RWPE2 (cell line): ENCODE results near the gene EFNA2.
"Not testable (repeated sequence)": the region's sequence is repeated elsewhere in the genome, so short reads cannot be mapped to it uniquely, and the experiment has no call there.

Source experiments
- ATAC-seq: fragments of 200-7000 bp; cut with Tn5 transposase; 3 replicates; pipeline ENCODE4 v1.9.1; 2021; ENCODE audit warnings: low read depth
- DNase-seq: peaks from one replicate; pipeline ENCODE4 v3.0.0-alpha.2; 2020; ENCODE audit warnings: low spot score
- H3K27ac ChIP-seq: fragments of 450-650 bp; 2 replicates; pipeline ENCODE4 v1.5.1; 2017; ENCODE audit warnings: mild to moderate bottlenecking; ENCODE audit not compliant: poor library complexity, severe bottlenecking
- H3K27me3 ChIP-seq: fragments of 250-450 bp; sonication (Bioruptor Pico); 2 replicates; pipeline ENCODE4 v1.5.1; 2021; ENCODE audit warnings: mild to moderate bottlenecking, moderate library complexity; ENCODE audit not compliant: insufficient read depth, poor library complexity, severe bottlenecking
- H3K36me3 ChIP-seq: fragments of 250-450 bp; sonication (Bioruptor Pico); 2 replicates; pipeline ENCODE4 v1.5.1; 2020; ENCODE audit warnings: low read depth, mild to moderate bottlenecking, moderate library complexity
- H3K4me1 ChIP-seq: fragments of 250-450 bp; sonication (Bioruptor Pico); 2 replicates; pipeline ENCODE4 v1.5.1; 2021; ENCODE audit warnings: mild to moderate bottlenecking, moderate library complexity; ENCODE audit not compliant: insufficient read depth, poor library complexity, severe bottlenecking
- H3K4me3 ChIP-seq: fragments of 250-450 bp; sonication (Bioruptor Pico); 2 replicates; pipeline ENCODE4 v1.5.1; 2021; ENCODE audit warnings: mild to moderate bottlenecking, moderate library complexity; ENCODE audit not compliant: severe bottlenecking
- H3K9me3 ChIP-seq: fragments of 250-450 bp; sonication (Bioruptor Pico); 2 replicates; pipeline ENCODE4 v1.5.1; 2021; ENCODE audit warnings: mild to moderate bottlenecking, moderate library complexity; ENCODE audit not compliant: severe bottlenecking
- TF ChIP-seq, protein P1 (sequence below): fragments of 450-650 bp; IDR thresholded peaks from one replicate; pipeline ENCODE4 v1.5.1; 2017; ENCODE audit warnings: mild to moderate bottlenecking, moderate library complexity; ENCODE audit not compliant: poor library complexity, severe bottlenecking

EFNA2 gene

DNA sequence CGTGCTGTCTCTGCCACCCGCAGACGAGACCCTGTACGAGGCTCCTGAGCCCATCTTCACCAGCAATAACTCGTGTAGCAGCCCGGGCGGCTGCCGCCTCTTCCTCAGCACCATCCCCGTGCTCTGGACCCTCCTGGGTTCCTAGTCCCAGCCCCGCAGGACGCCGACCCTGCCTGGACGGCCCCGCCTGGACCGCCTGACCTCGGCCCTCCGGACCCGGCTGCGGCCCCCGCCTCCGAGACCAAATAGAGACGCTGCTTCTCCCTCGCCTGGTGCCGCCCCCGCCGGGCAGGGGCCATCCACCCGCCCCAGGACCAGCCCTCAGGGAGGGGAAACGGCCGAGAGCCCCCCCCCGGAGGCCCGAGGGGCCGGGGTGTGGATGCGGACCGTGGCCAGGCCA, 14.1 kb downstream of the EFNA2 start:
- Histone ChIP-seq H3K9me3 (no peaks in the 10 kb centered on the region), H3K4me3 (no peak overlapping the region), H3K36me3 (no peaks in the 10 kb centered on the region), H3K27ac (no peak overlapping the region), H3K27me3 (peaks cover under 1% of the 10 kb centered on the region), H3K4me1 (no peaks in the 10 kb centered on the region)
- TF ChIP-seq, protein P1, sequence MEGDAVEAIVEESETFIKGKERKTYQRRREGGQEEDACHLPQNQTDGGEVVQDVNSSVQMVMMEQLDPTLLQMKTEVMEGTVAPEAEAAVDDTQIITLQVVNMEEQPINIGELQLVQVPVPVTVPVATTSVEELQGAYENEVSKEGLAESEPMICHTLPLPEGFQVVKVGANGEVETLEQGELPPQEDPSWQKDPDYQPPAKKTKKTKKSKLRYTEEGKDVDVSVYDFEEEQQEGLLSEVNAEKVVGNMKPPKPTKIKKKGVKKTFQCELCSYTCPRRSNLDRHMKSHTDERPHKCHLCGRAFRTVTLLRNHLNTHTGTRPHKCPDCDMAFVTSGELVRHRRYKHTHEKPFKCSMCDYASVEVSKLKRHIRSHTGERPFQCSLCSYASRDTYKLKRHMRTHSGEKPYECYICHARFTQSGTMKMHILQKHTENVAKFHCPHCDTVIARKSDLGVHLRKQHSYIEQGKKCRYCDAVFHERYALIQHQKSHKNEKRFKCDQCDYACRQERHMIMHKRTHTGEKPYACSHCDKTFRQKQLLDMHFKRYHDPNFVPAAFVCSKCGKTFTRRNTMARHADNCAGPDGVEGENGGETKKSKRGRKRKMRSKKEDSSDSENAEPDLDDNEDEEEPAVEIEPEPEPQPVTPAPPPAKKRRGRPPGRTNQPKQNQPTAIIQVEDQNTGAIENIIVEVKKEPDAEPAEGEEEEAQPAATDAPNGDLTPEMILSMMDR = no peak
- no peak for ATAC-seq
- no peak for DNase-seq

DNA sequence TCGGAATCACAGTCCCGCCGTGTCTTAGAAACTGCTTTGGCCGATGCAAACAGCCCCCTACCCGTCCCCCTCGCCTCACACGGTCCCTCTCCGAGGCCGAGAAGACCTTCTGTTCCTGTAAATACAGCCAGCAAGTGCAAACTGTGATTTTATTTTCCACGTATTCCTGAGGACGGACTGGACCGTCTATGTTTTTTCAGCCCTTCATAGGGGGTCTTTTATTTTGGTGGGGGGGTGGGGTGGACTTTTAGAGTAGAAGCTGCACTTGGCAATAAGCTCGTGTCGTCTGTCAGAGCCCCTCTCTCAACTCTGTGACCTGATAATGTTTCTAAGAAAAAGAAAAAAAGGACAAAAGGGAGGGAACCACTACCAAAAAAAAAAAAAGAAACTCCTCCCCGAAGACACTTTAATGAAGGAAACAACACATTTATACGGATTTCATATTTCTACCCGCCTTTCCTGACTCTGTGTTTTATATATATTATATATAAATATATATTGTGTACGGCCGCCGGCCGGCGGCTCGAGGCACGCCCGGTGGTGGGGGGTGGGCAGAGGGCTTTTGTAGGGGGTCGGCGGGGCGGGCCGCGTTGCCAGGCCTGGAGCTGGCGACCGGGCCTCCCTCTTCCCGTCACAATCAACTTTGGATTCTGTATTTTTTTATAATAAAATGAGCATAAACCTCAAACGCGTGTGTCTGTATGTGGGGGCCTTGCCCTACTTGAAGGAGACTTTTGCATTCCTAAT, 15.2 kb downstream of the EFNA2 start:
- H3K27me3 ChIP-seq = no peaks in the 10 kb centered on the region
- no peak overlapping the region for H3K27ac ChIP-seq
- no peaks in the 10 kb centered on the region for H3K36me3 ChIP-seq
- H3K4me1 ChIP-seq = no peaks in the 10 kb centered on the region
- H3K9me3 ChIP-seq = no peaks in the 10 kb centered on the region
- TF ChIP-seq, protein P1 = no peak
- DNase-seq = no peak
- ATAC-seq = no peak
- H3K4me3 ChIP-seq = no peak overlapping the region

DNA sequence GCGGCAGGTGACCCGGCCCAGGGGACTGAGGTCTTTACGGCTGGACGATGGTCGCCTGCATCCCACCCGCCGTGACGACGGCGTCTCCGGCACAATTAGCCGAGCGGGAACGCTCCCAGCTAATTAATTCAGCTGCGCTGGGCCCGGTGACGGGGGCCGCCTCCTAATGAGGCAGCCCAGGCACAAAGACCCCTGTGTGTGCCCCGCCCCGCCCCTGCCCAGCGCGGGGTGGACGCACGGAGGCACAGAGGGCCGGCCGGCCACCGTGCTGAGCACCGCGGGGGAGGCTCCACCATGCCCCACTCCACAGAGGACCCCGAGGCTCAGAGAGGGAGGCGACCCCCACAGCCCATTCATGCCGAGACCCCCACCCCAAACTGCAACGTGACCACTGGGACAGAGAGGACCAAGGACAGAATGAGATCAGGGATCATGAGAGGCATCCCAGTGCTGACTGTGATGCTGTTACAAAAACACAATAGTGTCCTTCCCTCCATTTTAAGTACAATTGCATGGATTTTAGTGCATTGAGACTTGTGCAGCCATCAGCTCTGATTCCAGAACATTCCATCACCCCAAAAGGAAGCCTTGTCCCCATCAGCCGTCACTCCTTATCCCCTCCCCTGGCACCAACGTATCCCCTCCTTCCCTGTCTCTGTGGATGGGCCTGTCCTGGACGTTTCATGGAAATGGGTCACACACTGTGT, 17.0 kb downstream of the EFNA2 start:
- TF ChIP-seq, protein P1 = no peak
- Histone ChIP-seq H3K27me3 (no peaks in the 10 kb centered on the region), H3K4me1 (no peaks in the 10 kb centered on the region), H3K4me3 (no peak overlapping the region), H3K36me3 (no peaks in the 10 kb centered on the region), H3K9me3 (no peaks in the 10 kb centered on the region), H3K27ac (no peak overlapping the region)
- ATAC-seq (no peak), DNase-seq (no peak)

DNA sequence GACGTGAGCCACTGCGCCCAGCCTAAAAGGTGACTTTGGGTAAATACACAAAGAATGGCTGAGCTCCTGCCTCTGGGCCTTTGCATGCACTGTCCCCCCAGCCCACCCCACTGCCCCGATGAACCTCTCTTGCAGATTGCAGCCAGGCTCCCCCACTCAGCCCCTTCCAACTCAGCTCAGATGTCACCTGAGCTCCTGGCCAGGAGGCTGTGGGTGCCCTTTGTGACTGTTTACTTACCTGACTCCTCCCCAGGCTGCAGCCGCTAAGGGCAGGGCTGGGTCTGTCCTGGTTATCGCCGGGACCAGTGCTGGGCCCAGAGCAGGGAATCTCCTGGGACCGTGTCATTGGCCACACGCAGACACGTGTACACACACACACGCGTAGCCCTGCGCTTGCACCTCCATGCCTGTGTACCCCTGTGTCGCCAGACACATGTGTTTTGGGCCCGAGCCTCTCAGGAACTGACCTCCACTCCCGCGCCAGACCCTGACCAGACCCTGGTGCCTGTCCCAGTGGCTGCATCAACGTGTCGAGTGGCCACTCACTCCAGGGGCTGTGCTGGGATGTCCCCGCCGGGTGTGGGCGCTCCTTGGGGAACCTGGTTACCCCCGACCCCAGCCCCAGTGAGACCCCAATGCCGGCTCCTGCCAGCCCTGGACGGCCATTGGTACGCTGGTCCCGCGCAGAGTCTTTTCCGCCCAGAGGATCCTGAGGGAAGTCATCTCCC, 18.7 kb downstream of the EFNA2 start:
- H3K4me1 ChIP-seq = no peaks in the 10 kb centered on the region
- ATAC-seq = no peak
- no peaks in the 10 kb centered on the region for H3K9me3 ChIP-seq
- TF ChIP-seq, protein P1 = no peak
- H3K27ac ChIP-seq = no peak overlapping the region
- H3K4me3 ChIP-seq = no peak overlapping the region
- H3K27me3 ChIP-seq = no peaks in the 10 kb centered on the region
- DNase-seq = no peak
- H3K36me3 ChIP-seq = no peaks in the 10 kb centered on the region

DNA sequence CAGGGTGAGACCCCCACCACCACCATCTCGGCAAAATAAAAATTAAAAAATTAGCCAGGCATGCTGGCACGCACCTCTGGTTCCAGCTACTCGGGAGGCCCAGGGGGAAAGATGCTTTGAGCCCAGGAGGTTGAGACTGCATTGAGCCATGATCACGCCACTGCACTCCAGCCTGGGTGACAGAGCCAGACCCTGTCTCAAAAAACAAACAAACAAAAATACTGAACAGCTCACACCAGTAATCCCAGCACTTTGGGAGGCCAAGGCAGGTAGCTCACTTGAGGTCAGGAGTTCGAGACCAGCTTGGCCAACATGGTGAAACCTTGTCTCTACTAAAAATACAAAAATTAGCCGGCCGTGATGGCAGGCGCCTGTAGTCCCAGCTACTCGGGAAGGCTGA, 19.7 kb downstream of the EFNA2 start:
- not testable (repeated sequence) for H3K9me3 ChIP-seq, H3K27ac ChIP-seq, H3K4me3 ChIP-seq, DNase-seq, H3K27me3 ChIP-seq, H3K4me1 ChIP-seq, H3K36me3 ChIP-seq, ATAC-seq
